CD4-positive, alpha-beta T cell treated with Interleukin-21 for 1 hour (primary cell): ENCODE results near the gene OSBPL9.
A peak's percentile ranks its signal among the peaks of the same experiment; 100 is the strongest.

Experiments used
- DNase-seq: peaks from one replicate; pipeline ENCODE4 v3.0.0-alpha.2; 2020

Gene OSBPL9, protein sequence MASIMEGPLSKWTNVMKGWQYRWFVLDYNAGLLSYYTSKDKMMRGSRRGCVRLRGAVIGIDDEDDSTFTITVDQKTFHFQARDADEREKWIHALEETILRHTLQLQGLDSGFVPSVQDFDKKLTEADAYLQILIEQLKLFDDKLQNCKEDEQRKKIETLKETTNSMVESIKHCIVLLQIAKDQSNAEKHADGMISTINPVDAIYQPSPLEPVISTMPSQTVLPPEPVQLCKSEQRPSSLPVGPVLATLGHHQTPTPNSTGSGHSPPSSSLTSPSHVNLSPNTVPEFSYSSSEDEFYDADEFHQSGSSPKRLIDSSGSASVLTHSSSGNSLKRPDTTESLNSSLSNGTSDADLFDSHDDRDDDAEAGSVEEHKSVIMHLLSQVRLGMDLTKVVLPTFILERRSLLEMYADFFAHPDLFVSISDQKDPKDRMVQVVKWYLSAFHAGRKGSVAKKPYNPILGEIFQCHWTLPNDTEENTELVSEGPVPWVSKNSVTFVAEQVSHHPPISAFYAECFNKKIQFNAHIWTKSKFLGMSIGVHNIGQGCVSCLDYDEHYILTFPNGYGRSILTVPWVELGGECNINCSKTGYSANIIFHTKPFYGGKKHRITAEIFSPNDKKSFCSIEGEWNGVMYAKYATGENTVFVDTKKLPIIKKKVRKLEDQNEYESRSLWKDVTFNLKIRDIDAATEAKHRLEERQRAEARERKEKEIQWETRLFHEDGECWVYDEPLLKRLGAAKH

GRCh38 chr1:51616903-51617708 lies at the start of gene OSBPL9:
Gene OSBPL9 (plus strand): TSS chr1:51617092. CDS start chr1:51617111, 19 bp downstream.
- DNase-seq = peak; percentile 91

DNA sequence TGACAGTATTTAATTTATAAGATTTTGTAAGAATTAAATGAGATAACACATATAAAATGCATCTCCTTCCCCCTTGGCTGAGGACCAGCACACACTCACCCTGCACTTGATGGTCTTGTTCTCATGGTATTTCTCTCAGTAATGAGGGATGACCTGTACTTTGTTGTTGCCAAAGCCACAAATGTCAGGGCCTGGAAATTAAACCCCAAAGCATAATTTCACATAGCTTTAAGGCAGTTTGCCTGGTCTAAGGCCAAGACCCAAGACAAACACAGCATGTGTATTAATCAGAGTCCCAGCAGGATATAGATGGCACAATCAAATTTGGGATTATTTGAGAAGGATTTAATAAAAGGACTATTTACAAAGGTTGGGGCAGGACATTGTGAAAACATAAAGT lies 49.2 kb upstream of the OSBPL9 start:
- DNase-seq = no peak

GRCh38 chr1:51568231-51568935 lies 48.5 kb upstream of the OSBPL9 start:
- DNase-seq = no peak

GRCh38 chr1:51569284-51570062 lies 47.4 kb upstream of the OSBPL9 start:
- DNase-seq = peak; percentile 41

DNA sequence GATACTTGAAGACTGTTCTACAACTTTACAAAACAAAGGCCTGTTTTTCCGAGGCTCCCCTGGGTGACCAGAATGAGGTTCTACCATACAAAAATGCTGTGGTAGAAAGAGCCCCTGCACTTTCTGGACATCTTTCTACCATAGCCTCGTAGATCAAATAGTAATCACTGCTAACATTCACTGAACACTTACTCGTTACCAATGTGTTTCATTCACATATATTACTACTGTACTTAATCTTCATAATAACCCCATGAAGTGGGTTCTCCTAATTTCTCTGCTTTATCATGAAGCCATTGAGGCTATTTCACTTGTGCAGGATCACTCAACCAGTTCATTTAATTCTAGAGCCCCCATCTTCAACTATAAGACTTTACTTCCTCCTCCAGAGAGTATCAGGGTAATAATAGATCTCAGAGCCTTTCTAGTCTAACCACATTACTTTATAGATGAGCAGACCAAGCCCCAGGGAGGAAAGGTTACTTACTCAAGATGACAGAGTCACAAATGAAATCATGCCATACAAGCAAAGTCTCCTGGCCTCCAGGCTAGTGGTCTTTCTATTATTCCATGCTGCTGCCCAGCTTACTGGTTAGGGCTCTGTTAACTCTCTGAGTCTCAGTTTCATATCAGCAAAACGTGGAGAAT lies 46.7 kb upstream of the OSBPL9 start:
- DNase-seq = no peak

DNA sequence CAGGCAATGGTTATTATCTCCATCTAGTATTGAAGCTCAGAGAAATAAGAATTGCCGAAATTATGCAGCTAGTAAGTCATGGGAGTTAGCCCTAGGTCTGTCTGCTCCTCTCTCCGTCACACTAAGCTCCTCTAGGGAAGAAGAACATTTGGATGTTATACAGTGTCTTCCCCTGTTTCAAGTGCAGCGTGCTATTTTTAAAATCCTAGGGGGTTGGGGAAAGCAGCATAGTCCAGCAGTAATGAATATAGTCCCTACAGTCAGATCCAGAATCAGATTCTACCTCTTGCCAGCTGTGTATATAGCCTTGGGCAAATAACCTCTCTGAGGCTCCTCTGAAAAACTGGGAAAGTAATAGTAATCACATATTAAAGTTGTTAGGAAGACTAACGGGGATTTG lies 44.5 kb upstream of the OSBPL9 start:
- DNase-seq = no peak

GRCh38 chr1:51574796-51575195 lies 42.1 kb upstream of the OSBPL9 start:
- DNase-seq = no peak

- no peak for DNase-seq
Measured at GRCh38 chr1:51575406-51576084, 41.3 kb upstream of the OSBPL9 start.

DNA sequence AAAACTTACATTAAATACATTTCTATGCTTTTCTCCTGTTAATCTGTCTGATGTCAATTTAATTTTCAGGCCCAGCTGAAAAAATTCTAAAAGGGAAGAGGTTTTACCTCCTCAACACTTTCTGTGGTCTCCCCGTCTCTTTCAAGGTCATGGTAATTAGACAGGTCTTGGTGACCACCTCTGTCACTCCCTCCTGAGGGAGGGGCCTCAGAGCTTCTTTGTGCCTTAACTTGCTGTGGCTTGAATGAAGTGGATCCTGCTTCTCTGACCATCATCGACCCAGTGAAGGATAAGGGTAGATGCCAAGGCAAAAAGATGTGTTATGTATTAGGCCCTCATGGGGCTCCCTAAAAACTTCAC lies 40.8 kb upstream of the OSBPL9 start:
- no peak for DNase-seq

DNA sequence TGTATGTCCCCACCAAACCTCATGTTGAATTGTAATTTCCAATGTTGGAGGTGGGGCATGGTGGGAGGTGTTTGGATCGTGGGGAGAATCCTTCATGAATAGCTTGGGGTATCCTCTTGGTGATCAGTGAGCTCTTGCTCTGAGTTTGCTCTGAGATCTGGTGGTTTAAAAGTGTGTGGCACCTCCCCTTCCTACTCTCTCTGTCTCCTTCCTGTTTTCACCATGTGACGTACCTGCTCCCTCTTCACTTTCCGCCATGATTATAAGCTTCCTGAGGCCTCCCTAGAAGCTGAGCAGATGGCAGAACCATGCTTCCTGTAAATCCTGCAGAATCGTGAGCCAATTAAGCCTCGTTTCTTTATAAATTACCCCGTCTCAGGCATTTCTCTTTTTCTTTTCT lies 40.0 kb upstream of the OSBPL9 start:
- DNase-seq = no peak

GRCh38 chr1:51578383-51579109 lies 38.3 kb upstream of the OSBPL9 start:
- DNase-seq = no peak

DNA sequence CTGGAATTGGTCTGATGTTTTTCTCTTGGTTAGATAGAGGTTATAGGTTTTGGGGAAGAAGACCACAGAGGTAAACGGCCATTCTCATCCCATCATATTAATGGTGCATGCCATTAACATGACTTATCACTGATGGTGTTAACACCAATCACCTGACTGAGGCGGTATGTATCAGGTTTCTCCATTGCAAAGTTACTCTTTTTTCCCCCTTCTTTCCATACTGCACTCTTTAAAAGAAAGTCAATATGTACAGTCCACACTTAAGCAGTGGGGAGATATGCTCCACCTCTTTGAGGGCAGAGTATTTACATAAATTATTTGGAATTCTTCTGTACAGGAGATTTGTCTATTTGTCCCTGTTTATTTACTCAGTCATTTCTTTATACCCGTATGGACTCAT lies 35.7 kb upstream of the OSBPL9 start:
- DNase-seq = no peak

GRCh38 chr1:51583532-51583931 lies 33.4 kb upstream of the OSBPL9 start:
- no peak for DNase-seq

DNA sequence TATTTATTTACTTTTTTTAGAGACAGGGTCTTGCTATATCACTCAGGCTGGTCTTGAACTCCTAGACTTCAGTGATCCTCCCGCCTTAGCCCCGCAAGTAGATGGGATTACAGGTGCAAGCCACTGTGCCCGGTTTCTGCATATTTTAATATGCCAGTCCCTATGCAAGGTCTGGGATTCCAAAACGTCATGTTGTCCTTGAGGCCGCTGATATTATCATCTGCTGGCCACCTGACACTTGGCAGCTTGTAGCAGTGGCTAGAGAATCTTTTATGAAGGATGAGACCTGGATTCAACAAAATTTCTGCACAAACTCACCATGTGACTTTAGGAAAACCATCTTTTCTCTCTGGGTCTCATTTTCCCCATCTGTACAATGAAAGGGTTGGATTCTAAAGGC lies 32.9 kb upstream of the OSBPL9 start:
- no peak for DNase-seq

GRCh38 chr1:51592711-51593110 lies 24.2 kb upstream of the OSBPL9 start:
- no peak for DNase-seq

GRCh38 chr1:51594716-51595115 lies 22.2 kb upstream of the OSBPL9 start:
- no peak for DNase-seq

- DNase-seq = no peak
Measured at GRCh38 chr1:51600529-51600928, 16.4 kb upstream of the OSBPL9 start.

- DNase-seq = no peak
Measured at GRCh38 chr1:51600965-51601364, 15.9 kb upstream of the OSBPL9 start.

GRCh38 chr1:51605961-51606723 lies 10.8 kb upstream of the OSBPL9 start:
- DNase-seq = no peak
